HepG2 (cell line): Measurements from ENCODE around the gene TMBIM4. TPM values are rescaled to one million over a fixed set of nuclear protein-coding genes. Genes with fewer than 3 reads are reported as not detected.

Source experiments
- HNF1A ChIP-seq, 2 experiments: sonication (generic) in 1 of 2; formaldehyde crosslinking in 1 of 2; IDR thresholded peaks; 2 replicates each; pipeline versions ENCODE4 v1.4.0 to v1.6.1; 2016 to 2020; ENCODE audit warnings: borderline replicate concordance in 1 of 2, low read depth in 1 of 2, mild to moderate bottlenecking in 1 of 2, missing genetic modification reagents in 1 of 2
- KDM4B ChIP-seq: sonication (generic); formaldehyde crosslinking; IDR thresholded peaks from 2 replicates; pipeline ENCODE4 v1.4.0; 2020; ENCODE audit warnings: missing genetic modification reagents
- MEIS1 ChIP-seq: sonication (generic); formaldehyde crosslinking; IDR thresholded peaks from 2 replicates; pipeline ENCODE4 v1.9.0; 2021; ENCODE audit warnings: mild to moderate bottlenecking, missing genetic modification reagents, moderate library complexity, borderline replicate concordance
- MYPOP ChIP-seq: sonication (generic); formaldehyde crosslinking; IDR thresholded peaks from 2 replicates; pipeline ENCODE4 v1.8.1; 2023; ENCODE audit warnings: mild to moderate bottlenecking, moderate library complexity, missing genetic modification reagents
- NFKB2 ChIP-seq: sonication (generic); formaldehyde crosslinking; IDR thresholded peaks from 2 replicates; pipeline ENCODE4 v1.4.0; 2020; ENCODE audit warnings: missing genetic modification reagents, borderline replicate concordance
- PHF20 ChIP-seq: sonication (generic); formaldehyde crosslinking; IDR thresholded peaks from 2 replicates; pipeline ENCODE4 v1.5.0; 2020; ENCODE audit warnings: mild to moderate bottlenecking, missing genetic modification reagents
- SCMH1 ChIP-seq: sonication (generic); formaldehyde crosslinking; IDR thresholded peaks from 2 replicates; pipeline ENCODE4 v1.9.0; 2021; ENCODE audit warnings: missing genetic modification reagents, mild to moderate bottlenecking, borderline replicate concordance
- STAT6 ChIP-seq: sonication (generic); formaldehyde crosslinking; IDR thresholded peaks from 2 replicates; pipeline ENCODE4 v1.4.0; 2020; ENCODE audit warnings: missing genetic modification reagents, mild to moderate bottlenecking, borderline replicate concordance
- ZNF468 ChIP-seq: sonication (generic); formaldehyde crosslinking; IDR thresholded peaks from 2 replicates; pipeline ENCODE4 v1.8.0; 2022; ENCODE audit warnings: mild to moderate bottlenecking, moderate library complexity, missing genetic modification reagents
- ZNF577 ChIP-seq: sonication (generic); formaldehyde crosslinking; IDR thresholded peaks from 2 replicates; pipeline ENCODE4 v1.4.0; 2020; ENCODE audit warnings: mild to moderate bottlenecking, low read depth, missing genetic modification reagents, borderline replicate concordance
- ZNF646 ChIP-seq: sonication (generic); formaldehyde crosslinking; IDR thresholded peaks from 2 replicates; pipeline ENCODE4 v1.9.0; 2021; ENCODE audit warnings: mild to moderate bottlenecking, missing genetic modification reagents
- polyA plus RNA-seq, 8 experiments: library from polyadenylated mRNA; depleted of rRNA in 3 of 8; stranded (reverse) in 7 of 8; unstranded in 1 of 8; fragments of >200 nt; fragmentation: Illumina TruSeq in 4 of 8; extraction: Trizol in 4 of 8; gene quantifications; 2 replicates each; pipeline versions ENCODE4 v1.2.1 to v1.2.3, GENCODE V29; 2011 to 2016; ENCODE audit warnings: low read depth in 4 of 8, missing spikeins in 1 of 8, mixed read lengths in 1 of 8; ENCODE audit not compliant: insufficient read depth in 1 of 8
- total RNA-seq, 5 experiments: library from RNA; depleted of rRNA; stranded (reverse); fragments of >200 nt; fragmentation: Illumina TruSeq; extraction: Trizol; gene quantifications; 2 replicates each; pipeline ENCODE4 v1.2.3, GENCODE V29; 2016; ENCODE audit warnings: low read depth in 1 of 5

TMBIM4 gene
- total and polyA plus RNA-seq, 2 of the 13 experiments (the other 11 are each of a cell fraction or from before 2014, with no cell fraction given): 60.5 to 67.7 TPM

GRCh38 chr12:66169221-66170170 is at the start of gene TMBIM4 (continued):
- TF ChIP-seq ZNF646 (CRISPR knock-in tag) (no peak), ZNF577 (CRISPR knock-in tag) (0 out of 2 replicates have a peak, but pooled peaks have one; percentile 54), STAT6 (CRISPR knock-in tag) (peak; percentile 45; the same call in 1 of the 2 replicates), PHF20 (CRISPR knock-in tag) (peak; percentile 91), MEIS1 (CRISPR knock-in tag) (peak; percentile 78; the same call in 1 of the 2 replicates), ZNF468 (no peak), KDM4B (CRISPR knock-in tag) (peak; percentile 36; the same call in 1 of the 2 replicates), MYPOP (CRISPR knock-in tag) (no peak), HNF1A (IDR thresholded peaks at IDR 0.05; ENCODE audit: low read depth) (peak; percentile 41; the same call in 1 of the 2 replicates), HNF1A (CRISPR knock-in tag; IDR thresholded peaks at IDR 0.05; ENCODE audit: borderline replicate concordance) (peak; percentile 78; the same call in 1 of the 2 replicates), NFKB2 (CRISPR knock-in tag) (peak; percentile 75; the same call in 1 of the 2 replicates), SCMH1 (CRISPR knock-in tag) (no peak)
